ENCODE measurements around the gene BUB1B.

DNA sequence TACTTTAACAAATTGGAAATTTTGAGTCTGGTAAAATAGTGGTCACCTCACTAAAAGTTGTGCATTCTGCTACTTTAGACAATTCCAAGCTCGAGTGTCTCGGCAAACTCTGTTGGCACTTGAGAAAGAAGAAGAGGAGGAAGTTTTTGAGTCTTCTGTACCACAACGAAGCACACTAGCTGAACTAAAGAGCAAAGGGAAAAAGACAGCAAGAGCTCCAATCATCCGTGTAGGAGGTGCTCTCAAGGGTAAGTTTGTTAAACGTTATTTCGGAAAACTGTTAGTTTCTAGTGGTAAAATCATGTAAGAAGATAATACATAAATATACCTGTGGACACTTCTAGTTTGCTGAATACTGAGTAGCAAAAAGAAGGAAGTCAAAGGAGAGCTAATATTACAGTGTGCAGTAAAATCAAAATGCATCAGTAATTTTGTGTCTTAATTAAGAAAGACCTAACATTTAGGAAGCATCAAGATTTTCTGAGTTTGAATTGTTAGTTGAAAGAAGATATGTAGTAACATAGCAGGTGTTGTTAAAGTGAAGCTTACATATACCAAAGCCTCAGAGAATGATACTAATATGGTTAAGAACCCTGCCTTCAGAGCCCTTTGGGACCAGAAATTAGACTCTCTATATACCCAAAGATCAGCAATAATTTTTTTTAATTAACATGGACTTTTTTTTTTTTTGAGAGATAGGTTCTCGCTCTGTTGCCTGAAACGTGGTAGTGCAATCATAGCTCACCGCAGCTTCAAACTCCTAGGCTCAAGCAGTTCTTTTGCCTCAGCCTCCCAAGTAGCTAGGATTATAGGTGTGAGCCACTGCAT is 23.0 kb downstream of the BUB1B start:
- TF ChIP-seq, protein P1, sequence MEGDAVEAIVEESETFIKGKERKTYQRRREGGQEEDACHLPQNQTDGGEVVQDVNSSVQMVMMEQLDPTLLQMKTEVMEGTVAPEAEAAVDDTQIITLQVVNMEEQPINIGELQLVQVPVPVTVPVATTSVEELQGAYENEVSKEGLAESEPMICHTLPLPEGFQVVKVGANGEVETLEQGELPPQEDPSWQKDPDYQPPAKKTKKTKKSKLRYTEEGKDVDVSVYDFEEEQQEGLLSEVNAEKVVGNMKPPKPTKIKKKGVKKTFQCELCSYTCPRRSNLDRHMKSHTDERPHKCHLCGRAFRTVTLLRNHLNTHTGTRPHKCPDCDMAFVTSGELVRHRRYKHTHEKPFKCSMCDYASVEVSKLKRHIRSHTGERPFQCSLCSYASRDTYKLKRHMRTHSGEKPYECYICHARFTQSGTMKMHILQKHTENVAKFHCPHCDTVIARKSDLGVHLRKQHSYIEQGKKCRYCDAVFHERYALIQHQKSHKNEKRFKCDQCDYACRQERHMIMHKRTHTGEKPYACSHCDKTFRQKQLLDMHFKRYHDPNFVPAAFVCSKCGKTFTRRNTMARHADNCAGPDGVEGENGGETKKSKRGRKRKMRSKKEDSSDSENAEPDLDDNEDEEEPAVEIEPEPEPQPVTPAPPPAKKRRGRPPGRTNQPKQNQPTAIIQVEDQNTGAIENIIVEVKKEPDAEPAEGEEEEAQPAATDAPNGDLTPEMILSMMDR (IDR thresholded peaks at IDR 0.05; ENCODE audit: insufficient read depth, low read length, poor library complexity, severe bottlenecking), result no peak
- no peak for TF ChIP-seq EZH2phosphoT487 (conservative IDR thresholded peaks at IDR 0.05; ENCODE audit: low read length)
